Activated effector memory CD4-positive, alpha-beta T cell treated with anti-CD3 and anti-CD28 coated beads, Interleukin-2, amount 50 U/mL, for 16 hours (primary cell): ENCODE measurements around the gene DGCR2.

Source experiments
- DNase-seq: peaks from one replicate; pipeline ENCODE4 v3.0.0-alpha.2; 2020

Gene DGCR2

DNA sequence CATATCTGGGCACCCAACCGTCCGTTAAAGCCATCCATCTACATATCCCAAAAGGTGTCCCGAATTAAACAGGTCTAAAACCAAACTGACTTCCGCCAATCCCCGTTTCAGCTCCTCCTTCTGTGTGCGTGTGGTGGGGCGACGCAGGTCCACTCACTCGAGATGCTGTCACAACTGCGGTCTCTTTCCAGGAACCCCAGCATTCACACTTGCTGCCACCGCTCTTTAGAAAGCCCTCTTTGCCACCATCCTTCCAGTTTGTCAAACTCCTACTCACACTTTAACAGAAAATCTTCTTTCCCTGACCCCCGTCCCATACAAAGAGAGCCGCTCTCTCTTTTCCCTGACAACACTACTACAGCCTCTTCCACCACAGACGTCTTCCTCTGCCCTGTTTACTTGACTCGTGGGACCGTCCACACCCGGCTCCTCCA, 21.8 kb upstream of the DGCR2 start:
- peak; percentile 74 for DNase-seq

DNA sequence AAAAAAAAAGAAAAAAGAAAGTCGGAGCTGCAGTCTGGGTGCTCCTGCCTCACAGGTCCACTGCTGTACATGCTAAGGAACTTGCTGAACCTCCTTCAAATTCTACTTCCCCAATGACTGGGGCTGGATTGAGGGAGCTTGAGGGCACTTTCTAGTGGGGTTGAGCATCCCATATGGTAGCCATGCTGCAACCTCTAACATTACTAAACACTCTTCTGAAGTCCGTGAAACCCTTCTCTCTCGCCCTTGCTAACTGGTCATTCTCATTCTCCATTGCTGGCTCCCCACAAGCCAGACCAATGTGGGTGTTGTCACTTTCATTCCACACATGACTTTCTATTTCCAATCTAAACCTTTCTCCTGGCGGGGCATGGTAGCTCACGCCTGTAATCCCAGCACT, 21.0 kb upstream of the DGCR2 start:
- DNase-seq, result no peak

GRCh38 chr22:19142394-19142793, 20.2 kb upstream of the DGCR2 start:
- DNase-seq, result no peak

- no peak for DNase-seq
These were observed 17.8 kb upstream of the DGCR2 start for GRCh38 chr22:19139974-19140373.

- no peak for DNase-seq
These were observed 16.8 kb upstream of the DGCR2 start for GRCh38 chr22:19139001-19139356.

GRCh38 chr22:19138217-19139000, 16.2 kb upstream of the DGCR2 start:
- no peak for DNase-seq

DNA sequence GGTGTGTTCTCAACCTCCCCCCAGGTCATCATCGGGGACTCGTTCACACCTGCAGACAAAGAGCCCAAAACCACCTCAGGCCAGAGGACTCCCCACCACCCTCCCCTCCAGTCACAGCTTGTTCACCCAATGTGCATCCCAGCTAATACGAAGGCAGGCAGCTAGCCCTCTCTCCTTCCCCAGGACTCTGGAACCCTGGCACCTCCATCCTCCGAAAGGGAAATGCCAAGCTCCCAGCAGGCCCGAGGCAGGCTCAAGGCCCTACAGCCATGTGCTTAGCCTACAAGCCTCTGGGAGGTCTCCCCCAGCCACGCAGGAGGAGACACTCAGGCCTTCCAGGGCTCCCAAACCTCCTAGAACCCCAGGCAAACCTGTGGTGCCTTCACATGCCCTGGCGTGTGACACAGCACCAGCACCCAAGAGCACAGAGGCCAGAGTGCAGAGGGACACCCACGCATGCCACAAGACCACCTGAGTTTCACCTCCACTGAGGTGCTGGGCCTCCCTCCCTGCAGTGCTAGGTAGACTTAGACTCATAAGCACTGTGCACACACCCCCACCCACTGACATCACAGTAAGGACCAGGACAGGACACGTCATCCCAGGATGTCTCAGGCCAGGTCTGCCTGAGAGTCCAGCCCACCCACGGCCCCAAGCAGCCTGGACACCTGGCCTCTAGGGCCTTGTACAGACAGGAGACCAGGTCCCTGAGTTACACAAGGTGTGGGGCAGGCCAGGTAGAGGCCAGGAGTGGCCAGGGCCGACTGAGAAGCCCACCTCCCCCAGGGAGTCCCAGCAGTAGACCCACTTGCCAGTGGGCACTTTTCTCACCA, 15.4 kb upstream of the DGCR2 start:
- no peak for DNase-seq

GRCh38 chr22:19136915-19137314, 14.7 kb upstream of the DGCR2 start:
- no peak for DNase-seq

DNA sequence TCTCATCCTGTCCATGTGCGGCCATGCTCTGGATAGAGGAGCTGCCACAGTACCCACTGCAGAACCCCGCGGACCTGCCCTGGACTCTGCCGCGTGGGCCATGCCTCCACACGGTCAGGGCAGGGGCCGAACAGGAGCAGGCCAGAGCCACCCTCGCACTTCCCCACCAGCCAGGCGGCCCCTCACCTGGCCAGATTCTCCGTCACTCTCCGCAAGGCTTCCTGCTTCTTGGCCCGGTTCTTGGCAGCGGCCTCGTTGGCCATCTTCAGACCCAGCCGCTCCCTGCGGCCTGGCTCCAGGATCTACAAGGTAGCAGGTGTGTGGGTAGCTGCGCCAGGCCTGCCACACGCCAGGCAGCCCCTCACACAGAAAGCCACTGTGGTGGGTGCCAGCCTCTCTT, 12.7 kb upstream of the DGCR2 start:
- DNase-seq, result no peak

GRCh38 chr22:19134176-19134831, 12.1 kb upstream of the DGCR2 start:
- DNase-seq, result no peak

DNA sequence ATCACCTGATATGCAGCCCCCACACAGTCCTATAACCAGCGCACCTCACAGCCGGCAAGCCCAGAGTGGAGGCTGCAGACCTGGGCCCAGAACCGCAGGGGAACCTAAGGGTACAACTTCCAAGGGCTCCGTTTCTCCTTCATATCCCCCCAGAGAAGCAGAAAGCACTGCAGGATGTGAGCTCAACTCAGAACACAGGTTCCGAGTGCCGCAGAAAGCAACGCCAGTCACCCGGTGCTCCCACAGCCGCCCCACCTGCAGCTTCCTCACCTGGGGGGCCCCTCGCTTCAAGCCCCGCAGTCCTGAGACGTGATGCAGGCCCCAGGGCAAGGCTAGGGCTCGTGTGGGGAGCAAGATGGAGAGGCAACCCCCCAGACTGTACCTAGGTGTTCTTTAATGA, 11.3 kb upstream of the DGCR2 start:
- no peak for DNase-seq

- no peak for DNase-seq
These were observed 10.6 kb upstream of the DGCR2 start for GRCh38 chr22:19132693-19133400.

DNA sequence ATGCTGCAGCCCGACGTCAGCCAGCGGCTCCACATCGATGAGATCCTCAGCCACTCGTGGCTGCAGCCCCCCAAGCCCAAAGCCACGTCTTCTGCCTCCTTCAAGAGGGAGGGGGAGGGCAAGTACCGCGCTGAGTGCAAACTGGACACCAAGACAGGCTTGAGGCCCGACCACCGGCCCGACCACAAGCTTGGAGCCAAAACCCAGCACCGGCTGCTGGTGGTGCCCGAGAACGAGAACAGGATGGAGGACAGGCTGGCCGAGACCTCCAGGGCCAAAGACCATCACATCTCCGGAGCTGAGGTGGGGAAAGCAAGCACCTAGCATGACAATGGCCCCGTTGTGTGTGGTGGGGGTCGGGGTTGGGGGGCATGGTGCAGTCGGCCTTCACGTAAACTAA, 9.9 kb upstream of the DGCR2 start:
- no peak for DNase-seq

GRCh38 chr22:19131685-19132015, 9.4 kb upstream of the DGCR2 start:
- no peak for DNase-seq

DNA sequence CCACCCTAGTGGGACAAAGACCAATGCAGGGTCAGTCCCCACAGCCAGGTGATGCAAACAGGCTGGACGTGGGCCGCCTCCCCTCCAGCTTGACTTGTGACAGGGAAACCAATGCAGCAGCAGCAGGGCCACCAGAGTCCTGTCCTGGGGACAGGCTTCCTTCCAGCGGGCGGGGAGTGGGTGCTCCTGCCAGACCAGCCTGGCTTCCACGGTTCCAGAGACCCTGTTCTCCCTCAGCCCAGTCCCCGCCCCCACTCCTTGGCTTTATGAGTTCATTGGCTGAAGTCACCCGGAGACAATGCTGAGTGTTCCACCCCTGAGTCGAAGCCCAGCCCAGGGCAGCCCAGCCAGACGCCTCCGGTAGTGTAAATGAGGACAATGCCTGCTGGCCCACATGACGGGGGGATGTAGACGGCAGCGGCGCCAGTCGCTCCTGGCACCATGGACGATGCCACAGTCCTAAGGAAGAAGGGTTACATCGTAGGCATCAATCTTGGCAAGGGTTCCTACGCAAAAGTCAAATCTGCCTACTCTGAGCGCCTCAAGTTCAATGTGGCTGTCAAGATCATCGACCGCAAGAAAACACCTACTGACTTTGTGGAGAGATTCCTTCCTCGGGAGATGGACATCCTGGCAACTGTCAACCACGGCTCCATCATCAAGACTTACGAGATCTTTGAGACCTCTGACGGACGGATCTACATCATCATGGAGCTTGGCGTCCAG, 8.9 kb upstream of the DGCR2 start, which contains the start of gene TSSK2:
TSS of gene TSSK2 (plus strand) at position 350 of the 726 bp plus-strand sequence. CDS start at position 442, 92 bp downstream.
- DNase-seq, result no peak

DNA sequence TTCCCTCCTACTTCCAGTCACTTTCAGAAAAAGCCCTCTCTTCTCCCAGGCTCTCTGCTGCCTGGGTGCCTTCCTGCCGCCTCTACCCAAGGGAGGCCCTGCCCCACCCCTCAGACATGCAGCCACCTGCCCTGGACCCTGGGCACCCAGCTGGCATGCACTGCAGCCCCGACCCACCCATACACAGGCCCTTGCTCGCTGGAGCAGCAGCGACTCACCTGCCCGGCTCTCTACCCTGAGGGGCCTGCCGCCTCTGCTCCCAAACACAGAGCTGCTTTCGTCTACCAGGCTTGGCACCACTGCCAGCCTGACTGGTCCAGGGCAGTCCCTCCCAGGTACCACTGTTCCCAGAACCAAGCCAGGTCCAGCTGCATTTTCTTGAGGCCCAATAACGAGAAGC, 7.7 kb upstream of the DGCR2 start:
- DNase-seq, result no peak

- DNase-seq, result no peak
These were observed 6.9 kb upstream of the DGCR2 start for GRCh38 chr22:19128946-19129727.

DNA sequence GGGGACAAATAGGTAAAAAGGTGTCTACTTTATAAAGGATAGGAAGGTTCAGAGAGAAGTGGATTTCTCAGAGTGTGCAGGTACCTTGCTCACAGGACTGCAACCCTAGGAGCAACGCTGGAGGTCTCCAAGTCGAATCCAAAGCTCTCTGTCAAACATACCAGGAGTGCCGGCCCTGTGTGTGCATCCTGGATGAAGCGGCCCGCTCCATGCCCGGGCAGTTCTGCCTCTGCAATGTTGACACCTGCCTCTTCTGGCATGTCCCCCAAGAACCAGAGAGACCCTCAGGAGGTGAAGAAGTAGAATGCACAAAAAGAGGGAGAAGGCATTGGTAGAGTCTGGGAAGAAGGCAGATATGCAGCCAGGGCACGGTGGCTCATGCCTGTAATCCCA, 5.8 kb upstream of the DGCR2 start:
- DNase-seq, result no peak

DNA sequence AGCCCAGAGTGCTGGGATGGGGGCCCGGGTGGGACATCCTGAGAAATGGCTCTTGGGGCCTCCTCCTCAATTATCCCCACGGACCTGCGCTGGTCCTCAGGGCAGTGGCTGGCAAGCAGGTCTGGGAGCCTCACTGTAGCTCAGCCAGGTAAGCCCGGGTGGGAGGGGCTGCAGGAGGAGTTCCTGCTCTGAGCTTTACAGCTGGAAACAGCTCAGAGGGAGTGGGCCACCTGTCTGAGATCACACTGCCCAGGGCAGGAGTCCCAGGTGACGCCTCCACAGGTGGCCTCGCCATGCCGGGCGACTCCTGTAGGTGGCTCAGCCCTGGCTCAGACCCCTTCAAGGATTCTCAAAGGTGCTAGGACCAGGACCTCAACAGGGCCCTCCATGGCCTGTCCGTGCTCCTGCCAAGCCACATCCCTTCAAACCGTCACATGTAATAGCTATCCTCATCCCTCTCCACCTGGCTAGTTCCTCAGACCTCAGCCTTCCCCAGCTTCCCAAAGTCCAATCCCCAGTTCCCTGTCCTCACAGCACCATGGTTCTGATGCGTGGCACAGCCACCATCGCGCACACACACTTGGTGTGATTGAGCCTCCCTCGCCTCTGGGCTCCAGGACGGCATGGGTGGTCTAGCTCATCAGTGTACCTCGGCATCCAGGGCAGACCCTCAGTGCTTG, 5.3 kb upstream of the DGCR2 start:
- DNase-seq, result no peak

DNA sequence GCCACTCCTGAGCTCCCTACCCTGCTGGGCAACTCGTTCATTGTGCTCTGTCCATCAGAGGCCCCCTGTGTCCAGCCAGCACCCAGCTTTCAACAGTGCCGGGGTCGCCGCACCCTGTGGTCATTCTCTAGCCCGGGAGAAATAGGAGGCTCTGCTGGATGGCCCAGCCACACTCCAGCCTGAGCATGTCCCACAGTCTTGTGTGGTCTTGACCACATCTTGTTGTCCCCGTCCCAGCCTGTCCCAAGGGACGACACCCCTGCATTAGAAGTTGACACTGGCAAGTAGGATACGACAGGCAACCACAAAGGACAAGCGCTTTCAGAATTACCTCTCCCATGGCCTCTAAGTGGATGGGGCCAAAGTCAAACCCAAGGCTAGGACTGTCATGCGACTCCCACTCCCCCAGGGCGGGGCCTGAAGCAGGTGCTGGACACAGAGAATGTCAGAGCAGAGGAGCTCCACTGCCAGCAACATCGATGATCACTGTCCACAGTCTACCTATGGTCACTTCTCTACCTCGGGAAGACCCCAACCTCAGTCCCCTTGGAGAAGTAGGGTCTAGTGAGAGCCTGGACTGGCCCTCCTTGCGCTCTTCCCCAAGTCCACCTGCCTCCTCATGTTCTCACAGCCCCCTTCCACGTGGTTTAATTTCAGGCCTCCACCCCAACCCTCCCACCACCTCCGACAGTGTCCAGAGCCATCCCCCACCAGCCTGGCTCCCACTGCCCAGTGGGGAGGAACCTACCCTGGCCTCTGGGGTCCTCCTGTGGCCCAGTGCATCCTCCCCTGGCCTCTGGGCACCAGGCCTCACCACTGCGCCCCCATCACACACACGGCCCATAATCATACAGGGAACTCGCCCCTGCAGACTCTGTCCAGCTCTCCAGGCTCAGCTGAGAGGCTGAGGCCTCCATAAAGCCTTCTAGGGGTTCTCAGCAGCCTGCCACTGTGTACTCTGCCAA, 4.4 kb upstream of the DGCR2 start:
- no peak for DNase-seq
